PC-3 (cell line): ENCODE results near the gene ARHGEF6. TPM values are rescaled to one million over a fixed set of nuclear protein-coding genes. Genes with fewer than 3 reads are reported as not detected.

Source experiments
- ATAC-seq: fragments of 200-7000 bp; cut with Tn5 transposase; 2 replicates; pipeline ENCODE4 v1.9.1; 2020; ENCODE audit warnings: mild to moderate bottlenecking, moderate library complexity
- BruUV-seq: library from RNA; stranded (reverse); fragments of 400-500 nt; replicated peaks from 2 replicates; lab custom pipeline; 2021; lab: Mats Ljungman, UMichigan
- CTCF ChIA-PET: fragments of 300-600 bp; sonication (Branson Sonifier 250); formaldehyde crosslinking; loops from one replicate; lab custom pipeline; 2022; ENCODE audit warnings: antibody characterized with exemption; lab: Charles Lee
- POLR2A ChIA-PET: fragments of 300-600 bp; sonication (Branson Sonifier 250); formaldehyde crosslinking; loops from one replicate; lab custom pipeline; 2022; ENCODE audit warnings: antibody characterized with exemption; ENCODE audit not compliant: unreplicated experiment; lab: Charles Lee
- DNase-seq: peaks from one replicate; pipeline ENCODE4 v3.0.0-alpha.2; 2015
- H2AFZ ChIP-seq: fragments of 300-600 bp; sonication (generic); 2 replicates; pipeline ENCODE4 v1.6.0; 2016; ENCODE audit warnings: antibody characterized with exemption, low read length
- H3F3A ChIP-seq: fragments of 300-600 bp; sonication (generic); one replicate; pipeline ENCODE4 v1.6.0; 2017; ENCODE audit warnings: antibody characterized with exemption, low read length, control low read depth, mild to moderate bottlenecking; ENCODE audit not compliant: unreplicated experiment
- H3K27ac ChIP-seq: fragments of 300-600 bp; sonication (generic); 2 replicates; pipeline ENCODE4 v1.5.1; 2016; ENCODE audit warnings: mild to moderate bottlenecking, low read length
- H3K27me3 ChIP-seq: fragments of 300-600 bp; sonication (generic); 2 replicates; pipeline ENCODE4 v1.6.1; 2016; ENCODE audit warnings: low read length, mixed read lengths
- H3K36me3 ChIP-seq: fragments of 300-600 bp; sonication (generic); 2 replicates; pipeline ENCODE4 v1.6.1; 2016; ENCODE audit warnings: low read depth, mixed run types, low read length, mixed read lengths
- H3K4me1 ChIP-seq: fragments of 300-600 bp; sonication (generic); 2 replicates; pipeline ENCODE4 v1.5.1; 2016; ENCODE audit warnings: low read length; ENCODE audit not compliant: insufficient read depth
- H3K4me2 ChIP-seq: fragments of 300-600 bp; sonication (generic); 2 replicates; pipeline ENCODE4 v1.6.0; 2016; ENCODE audit warnings: low read length
- H3K4me3 ChIP-seq: fragments of 300-600 bp; sonication (generic); 2 replicates; pipeline ENCODE4 v1.5.1; 2016; ENCODE audit warnings: mild to moderate bottlenecking, low read length, mixed read lengths
- H3K79me2 ChIP-seq: fragments of 300-600 bp; sonication (generic); 2 replicates; pipeline ENCODE4 v1.6.1; 2017; ENCODE audit warnings: low read length, mixed read lengths
- H3K9ac ChIP-seq: fragments of 300-600 bp; sonication (generic); 2 replicates; pipeline ENCODE4 v1.6.0; 2016; ENCODE audit warnings: mild to moderate bottlenecking, low read length
- H3K9me2 ChIP-seq: fragments of 300-600 bp; sonication (generic); replicated peaks from 2 replicates; pipeline ENCODE4 v1.6.1; 2016; ENCODE audit warnings: mixed run types, low read length, mixed read lengths
- H3K9me3 ChIP-seq: fragments of 300-600 bp; sonication (generic); 2 replicates; pipeline ENCODE4 v1.6.1; 2016; ENCODE audit warnings: low read length, mixed read lengths
- H4K20me1 ChIP-seq: fragments of 300-600 bp; sonication (generic); 2 replicates; pipeline ENCODE4 v1.6.1; 2016; ENCODE audit warnings: low read length, mixed read lengths
- CTCF ChIP-seq: fragments of 300-600 bp; sonication (generic); conservative IDR thresholded peaks from 2 replicates; pipeline ENCODE4 v1.5.1; 2017; ENCODE audit warnings: antibody characterized with exemption, low read depth, mild to moderate bottlenecking, low read length
- EZH2 ChIP-seq: fragments of 300-600 bp; sonication (generic); IDR thresholded peaks from one replicate; pipeline ENCODE4 v1.6.1; 2017; ENCODE audit warnings: antibody characterized with exemption, mild to moderate bottlenecking, low read length; ENCODE audit not compliant: unreplicated experiment
- EZH2phosphoT487 ChIP-seq: fragments of 300-600 bp; sonication (generic); IDR thresholded peaks from 2 replicates; pipeline ENCODE4 v1.6.1; 2018; ENCODE audit warnings: mild to moderate bottlenecking, antibody characterized with exemption, low read length, borderline replicate concordance
- intact Hi-C: fragments of 100-400 bp; cut with micrococcal nuclease; formaldehyde crosslinking; loops from 2 replicates; pipeline ENCODE4 v1.9.0; 2023
- total RNA-seq: library from RNA; depleted of rRNA; stranded (reverse); fragments of >200 nt; gene quantifications from 2 replicates; pipeline ENCODE4 v1.2.3, GENCODE V29; 2014; rRNA removed

The ARHGEF6 gene
- total RNA-seq, 1 experiment from 2014 or later: 3.3 TPM

- H3F3A ChIP-seq: no peaks in the 10 kb centered on the region
- no peaks in the 10 kb centered on the region for H4K20me1 ChIP-seq
- intact Hi-C loops: no loop called here
- ATAC-seq: no peak
- peaks cover 6% of the 10 kb centered on the region for H3K4me1 ChIP-seq
- peak; percentile 7 for DNase-seq
- H3K27ac ChIP-seq: no peak overlapping the region
- H3K9ac ChIP-seq: no peak overlapping the region
- H3K4me3 ChIP-seq: no peak overlapping the region
- H3K9me2 ChIP-seq: no peaks in the 10 kb centered on the region
- ChIA-PET POLR2A (no interaction called here), CTCF (no interaction called here)
- no peaks in the 10 kb centered on the region for H3K27me3 ChIP-seq
- no peaks in the 10 kb centered on the region for H3K9me3 ChIP-seq
- TF ChIP-seq CTCF: no peak
- no peak for TF ChIP-seq EZH2
- no peak for TF ChIP-seq EZH2phosphoT487
- H3K79me2 ChIP-seq: no peaks in the 10 kb centered on the region
- H3K4me2 ChIP-seq: no peak overlapping the region
- no peaks in the 10 kb centered on the region for H3K36me3 ChIP-seq
- no peak overlapping the region for H2AFZ ChIP-seq
- BruUV-seq: no TSS peak
Measured at GRCh38 chrX:136619899-136620505, 160.7 kb downstream of the ARHGEF6 start.

GRCh38 chrX:136616987-136617685 lies 163.6 kb downstream of the ARHGEF6 start:
- ATAC-seq (no peak), DNase-seq (no peak)
- no peak overlapping the region for H3K4me3 ChIP-seq
- H3K9me3 ChIP-seq: no peaks in the 10 kb centered on the region
- intact Hi-C loops: no loop called here
- no peaks in the 10 kb centered on the region for H4K20me1 ChIP-seq
- H3K27me3 ChIP-seq: no peaks in the 10 kb centered on the region
- H3K9ac ChIP-seq: no peak overlapping the region
- BruUV-seq: no TSS peak
- H3K4me2 ChIP-seq: no peak overlapping the region
- no peak overlapping the region for H3K27ac ChIP-seq
- no peaks in the 10 kb centered on the region for H3K36me3 ChIP-seq
- H2AFZ ChIP-seq: no peak overlapping the region
- H3K9me2 ChIP-seq: no peaks in the 10 kb centered on the region
- peaks cover 6% of the 10 kb centered on the region for H3K4me1 ChIP-seq
- no peaks in the 10 kb centered on the region for H3F3A ChIP-seq
- no peaks in the 10 kb centered on the region for H3K79me2 ChIP-seq
- no peak for TF ChIP-seq CTCF
- TF ChIP-seq EZH2phosphoT487: no peak
- TF ChIP-seq EZH2: no peak
- ChIA-PET CTCF (no interaction called here), POLR2A (no interaction called here)

Other genes with a start within 250 kb of the ARHGEF6 start
- gene VGLL1, start 248.7 kb downstream of the ARHGEF6 start, total RNA-seq: 4.2 and 5.3 TPM in 2 replicates
- gene CD40LG, start 132.8 kb downstream of the ARHGEF6 start, total RNA-seq: not detected in 2 replicates
- gene RBMX, start 99.8 kb upstream of the ARHGEF6 start, total RNA-seq: 278 and 288 TPM in 2 replicates